OCI-LY7 (cell line): Measurements from ENCODE around the gene CNN2.

Experiments used
- EZH2phosphoT487 ChIP-seq: fragments of 200-600 bp; sonication (generic); IDR thresholded peaks from 2 replicates; pipeline ENCODE4 v1.6.1; 2018; ENCODE audit warnings: low read depth, borderline replicate concordance, mild to moderate bottlenecking, mixed run types, antibody characterized with exemption, low read length, moderate library complexity, mixed read lengths
- TF ChIP-seq, protein P1 (sequence below): fragments of 200-600 bp; sonication (generic); conservative IDR thresholded peaks from 2 replicates; pipeline ENCODE4 v1.5.1; 2014; ENCODE audit warnings: mild to moderate bottlenecking, antibody characterized with exemption, low read length, moderate library complexity, mixed read lengths

DNA sequence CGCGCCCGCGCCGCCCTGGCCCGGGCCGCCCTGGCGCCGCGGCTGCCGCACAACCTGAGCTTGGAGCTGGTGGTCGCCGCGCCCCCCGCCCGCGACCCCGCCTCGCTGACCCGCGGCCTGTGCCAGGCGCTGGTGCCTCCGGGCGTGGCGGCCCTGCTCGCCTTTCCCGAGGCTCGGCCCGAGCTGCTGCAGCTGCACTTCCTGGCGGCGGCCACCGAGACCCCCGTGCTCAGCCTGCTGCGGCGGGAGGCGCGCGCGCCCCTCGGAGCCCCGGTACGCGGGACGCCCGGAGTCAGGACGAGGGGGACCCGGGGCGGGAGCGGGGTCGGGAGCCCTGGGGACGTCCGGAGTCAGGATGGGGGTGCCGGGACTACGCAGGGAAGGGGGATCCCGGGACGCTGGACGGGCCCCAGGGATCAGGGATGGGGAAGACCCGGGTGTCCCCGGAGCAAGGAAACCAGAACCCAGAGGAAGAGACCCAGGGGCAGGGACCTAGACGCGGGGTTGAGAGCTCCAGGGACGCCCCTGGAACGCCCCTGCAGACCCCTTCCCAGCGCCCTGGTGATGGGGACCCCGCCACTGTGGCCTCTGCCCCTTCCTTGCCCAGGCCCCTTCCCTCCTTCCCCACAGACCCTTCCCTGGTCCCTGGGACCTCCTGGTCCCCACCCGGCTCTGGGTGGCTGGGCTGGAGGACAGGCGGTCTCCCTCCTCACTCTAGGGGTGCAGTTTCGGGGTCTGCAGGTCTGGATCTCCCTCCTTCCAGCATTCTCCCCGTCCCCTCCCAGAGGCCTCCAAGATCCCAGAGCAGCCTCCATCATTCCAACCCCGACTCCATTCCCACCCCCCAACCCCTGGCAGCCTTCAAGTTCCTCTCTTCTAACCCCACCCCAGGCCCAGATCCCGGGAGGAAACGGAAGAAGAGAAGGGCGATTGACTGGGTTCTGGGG, 25.5 kb upstream of the CNN2 start:
- TF ChIP-seq, protein P1, sequence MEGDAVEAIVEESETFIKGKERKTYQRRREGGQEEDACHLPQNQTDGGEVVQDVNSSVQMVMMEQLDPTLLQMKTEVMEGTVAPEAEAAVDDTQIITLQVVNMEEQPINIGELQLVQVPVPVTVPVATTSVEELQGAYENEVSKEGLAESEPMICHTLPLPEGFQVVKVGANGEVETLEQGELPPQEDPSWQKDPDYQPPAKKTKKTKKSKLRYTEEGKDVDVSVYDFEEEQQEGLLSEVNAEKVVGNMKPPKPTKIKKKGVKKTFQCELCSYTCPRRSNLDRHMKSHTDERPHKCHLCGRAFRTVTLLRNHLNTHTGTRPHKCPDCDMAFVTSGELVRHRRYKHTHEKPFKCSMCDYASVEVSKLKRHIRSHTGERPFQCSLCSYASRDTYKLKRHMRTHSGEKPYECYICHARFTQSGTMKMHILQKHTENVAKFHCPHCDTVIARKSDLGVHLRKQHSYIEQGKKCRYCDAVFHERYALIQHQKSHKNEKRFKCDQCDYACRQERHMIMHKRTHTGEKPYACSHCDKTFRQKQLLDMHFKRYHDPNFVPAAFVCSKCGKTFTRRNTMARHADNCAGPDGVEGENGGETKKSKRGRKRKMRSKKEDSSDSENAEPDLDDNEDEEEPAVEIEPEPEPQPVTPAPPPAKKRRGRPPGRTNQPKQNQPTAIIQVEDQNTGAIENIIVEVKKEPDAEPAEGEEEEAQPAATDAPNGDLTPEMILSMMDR, result no peak
- TF ChIP-seq EZH2phosphoT487, result no peak
